Activated CD4-positive, CD25-positive, alpha-beta regulatory T cell (primary cell): ENCODE data around the gene SLC9A3.

ENCODE experiments used
- DNase-seq, 4 experiments: peaks; one replicate each; lab custom pipeline; 2025; lab: John Stamatoyannopoulos, UW

The SLC9A3 gene

DNA sequence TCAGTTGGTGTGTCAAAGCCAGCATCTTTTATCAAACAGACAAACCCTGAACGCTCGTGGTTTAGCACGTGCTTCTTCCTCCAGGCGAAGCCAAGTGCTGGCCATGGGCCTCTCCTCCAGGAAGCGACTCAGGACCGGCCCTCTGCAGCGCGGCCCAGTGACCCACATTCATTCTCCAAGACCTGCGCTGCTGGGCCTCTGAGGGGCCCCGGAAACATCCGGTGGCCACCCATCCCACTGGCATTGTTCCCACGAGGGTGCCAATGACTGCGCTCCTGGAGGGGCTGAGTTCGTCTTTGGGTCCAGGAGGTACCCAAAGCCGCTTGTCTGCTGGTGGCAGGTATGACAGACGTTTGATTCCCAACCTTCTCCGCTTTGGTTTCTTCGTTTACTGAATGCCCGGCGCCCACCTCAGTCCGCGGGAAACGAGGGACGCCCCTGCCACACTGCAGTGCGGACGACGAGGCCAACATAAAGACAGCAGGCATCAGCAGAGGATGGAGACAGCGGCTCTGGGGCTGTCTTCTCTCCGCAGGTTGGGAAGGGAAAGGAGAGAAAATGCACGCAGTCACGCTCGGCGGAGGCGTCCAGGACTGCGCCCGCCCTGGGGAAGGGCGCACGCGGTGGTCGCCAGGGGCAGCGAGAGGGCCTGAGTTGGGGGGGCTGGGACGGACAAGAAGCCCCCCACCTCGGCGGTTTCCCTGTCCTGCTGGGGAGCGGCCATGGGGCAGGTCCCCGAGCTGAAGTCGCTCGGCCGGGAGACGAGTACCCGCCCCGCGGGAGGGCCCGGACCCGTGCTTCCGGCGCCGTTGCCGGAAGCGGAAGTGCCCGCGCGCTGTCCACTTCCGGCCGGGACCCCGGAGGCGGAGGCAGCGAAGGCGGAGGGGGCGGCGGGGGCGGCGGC, 81.7 kb downstream of the SLC9A3 start, which contains the start of gene EXOC3:
TSS of gene EXOC3 (plus strand) at position 842 of the 904 bp plus-strand sequence. CDS start 3,030 bp downstream, outside the sequence.
- DNase-seq: peak; percentile 54 to 69 (median 65)

DNA sequence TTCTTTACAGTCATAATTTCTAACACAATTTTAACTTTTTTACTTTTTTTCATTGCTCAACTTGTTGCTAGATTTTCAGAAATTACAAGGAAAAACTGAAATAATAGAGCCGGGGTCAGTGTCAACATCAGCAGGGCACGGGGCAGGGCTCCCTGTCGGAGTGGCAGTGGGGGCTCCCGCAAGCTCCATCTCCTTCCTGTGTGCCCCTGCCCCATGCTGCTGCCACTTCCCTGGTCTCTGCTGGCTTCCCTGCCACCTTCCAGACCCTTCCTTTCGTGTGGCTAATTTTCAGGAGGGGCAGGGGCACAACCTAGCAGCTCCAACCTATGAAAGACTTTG, 82.3 kb downstream of the SLC9A3 start:
- no peak for DNase-seq

DNA sequence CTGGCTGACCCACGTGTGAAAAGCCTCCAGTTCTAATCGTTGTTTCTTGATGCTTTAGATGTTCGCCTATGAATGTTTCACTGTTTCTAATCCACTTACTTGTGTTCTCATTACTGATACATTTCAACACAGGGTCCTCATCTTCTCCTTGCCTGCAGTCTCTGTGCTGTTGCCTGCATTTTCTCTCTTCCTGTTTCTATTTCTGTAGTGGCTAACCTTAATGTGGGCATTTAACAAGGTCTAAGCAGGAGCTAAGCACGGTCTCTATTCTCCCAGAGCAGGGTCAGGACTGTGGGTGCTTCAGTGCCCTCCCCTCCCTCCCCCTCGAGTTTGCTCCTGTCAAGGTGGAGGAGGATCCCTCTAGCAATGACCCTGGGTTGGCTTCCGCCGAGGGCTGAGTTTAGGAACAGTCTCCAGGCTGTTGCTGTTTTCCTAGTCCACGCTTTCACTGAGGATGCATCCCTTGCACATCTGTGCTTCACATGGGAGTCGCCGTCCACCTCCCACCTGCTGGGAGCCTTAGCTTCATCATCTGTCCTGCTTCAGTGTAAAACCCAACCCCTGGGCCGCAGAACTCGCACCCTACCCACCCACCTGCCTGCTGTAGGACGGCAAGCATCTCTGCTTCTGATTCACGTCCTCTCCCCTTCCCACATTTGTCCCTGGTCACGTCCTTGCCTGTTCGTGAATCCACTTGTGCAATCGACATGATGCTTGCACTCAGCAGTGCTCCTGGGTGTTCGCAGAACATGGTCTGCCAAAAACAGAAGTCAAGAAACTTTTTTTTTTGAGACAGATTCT, 83.6 kb downstream of the SLC9A3 start:
- DNase-seq: no peak

DNA sequence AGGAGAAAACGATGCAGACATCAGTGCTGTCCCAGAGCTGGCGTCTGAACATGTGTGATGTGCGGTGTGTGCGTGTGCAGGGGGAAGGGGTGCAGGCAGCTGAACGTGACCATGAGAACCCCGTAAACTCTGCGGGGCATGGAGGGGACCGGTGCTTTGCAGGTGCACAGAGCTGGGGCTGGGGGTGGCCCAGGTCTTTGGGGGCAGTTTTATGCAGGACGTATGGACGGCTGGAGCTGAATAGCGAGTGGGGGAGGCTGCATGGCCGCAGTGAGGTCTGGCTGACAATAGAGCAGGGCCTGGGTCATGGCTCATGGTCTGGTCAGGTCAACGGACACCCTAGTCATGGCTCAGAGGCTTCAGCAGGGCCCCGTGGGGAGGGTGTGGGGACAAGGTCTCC, 84.6 kb downstream of the SLC9A3 start:
- DNase-seq: no peak

DNA sequence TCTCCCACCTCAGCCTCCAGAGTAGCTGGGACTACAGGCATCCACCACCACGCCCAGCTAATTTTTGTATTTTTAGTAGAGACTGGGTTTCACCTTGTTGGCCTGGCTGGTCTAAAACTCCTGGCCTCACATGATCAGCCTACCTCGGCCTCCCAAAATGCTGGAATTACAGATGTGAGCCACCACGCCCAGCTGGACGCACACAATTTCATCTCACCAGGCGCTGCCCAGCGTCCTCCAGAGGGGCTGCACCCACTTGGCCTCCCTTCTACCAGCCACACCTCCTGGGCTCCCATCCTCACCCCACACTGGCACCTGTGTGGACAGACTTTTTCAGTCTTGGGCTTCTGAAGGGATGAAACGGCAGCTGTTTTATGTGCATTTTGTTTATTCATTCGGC, 85.1 kb downstream of the SLC9A3 start:
- DNase-seq: no peak

DNA sequence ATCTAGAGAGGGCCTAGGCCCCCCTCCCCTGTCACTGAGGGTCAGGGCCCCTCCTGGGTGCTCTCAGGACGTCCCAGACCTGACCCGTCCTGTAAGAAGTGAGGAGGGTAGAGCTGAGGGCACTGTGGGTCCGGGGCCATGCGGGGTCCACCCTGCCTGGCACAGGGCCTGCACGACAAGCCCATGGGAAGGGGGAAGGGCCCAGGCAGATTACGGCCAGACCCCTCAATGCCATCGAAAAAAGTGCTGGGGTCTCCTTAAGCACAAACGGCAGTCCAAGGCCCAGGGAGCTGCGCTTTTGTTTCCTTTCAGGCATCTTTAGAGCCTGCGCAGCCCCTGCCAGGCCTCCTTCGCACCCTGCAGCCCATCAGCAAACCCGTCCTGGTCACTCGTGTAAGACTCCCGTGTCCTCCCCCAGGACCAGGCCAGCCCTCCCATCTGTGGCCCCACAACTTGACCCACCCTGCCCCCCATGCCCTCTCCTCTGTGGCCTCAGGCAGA, 85.7 kb downstream of the SLC9A3 start:
- DNase-seq: no peak

DNA sequence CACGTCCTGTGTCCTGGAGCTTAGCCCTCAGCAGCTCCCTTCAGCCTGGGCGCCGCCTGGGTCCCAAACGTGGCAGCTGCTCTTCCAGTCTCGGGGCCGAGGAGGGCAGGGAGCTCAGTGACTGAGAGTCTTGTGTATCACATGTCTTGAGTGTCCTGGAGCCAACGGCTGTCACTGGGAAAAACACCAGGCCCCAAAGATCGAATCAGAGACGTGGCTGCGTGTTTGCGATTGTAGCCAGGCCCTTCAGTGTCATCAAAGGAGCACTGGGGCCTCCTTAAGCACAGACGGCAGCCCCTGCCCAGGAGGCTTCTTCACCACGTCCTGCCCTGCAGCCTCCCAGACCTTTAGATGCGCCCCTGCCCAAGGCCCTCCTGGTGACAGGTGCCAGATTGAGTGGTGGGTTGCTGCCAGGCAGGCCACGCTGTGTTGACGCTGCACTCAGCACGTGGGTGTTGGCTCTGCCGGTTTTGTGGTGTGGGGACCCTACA, 86.9 kb downstream of the SLC9A3 start:
- DNase-seq: no peak

DNA sequence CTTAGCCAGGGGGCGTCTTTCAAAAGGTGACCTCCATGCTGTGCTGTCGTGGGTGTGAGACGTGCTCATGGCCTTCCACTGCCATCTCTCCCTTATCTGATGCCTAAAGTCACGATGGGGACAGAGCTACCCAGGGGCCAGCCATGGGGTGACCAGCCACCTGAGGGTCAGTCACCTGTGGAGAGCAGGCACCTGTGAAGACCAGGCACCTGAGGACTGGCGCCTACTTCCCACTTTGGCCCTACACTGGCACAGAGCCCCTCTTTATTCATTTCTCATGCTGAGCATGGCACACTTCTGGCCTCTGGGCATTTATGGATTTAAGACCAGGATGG, 87.6 kb downstream of the SLC9A3 start:
- no peak for DNase-seq

DNA sequence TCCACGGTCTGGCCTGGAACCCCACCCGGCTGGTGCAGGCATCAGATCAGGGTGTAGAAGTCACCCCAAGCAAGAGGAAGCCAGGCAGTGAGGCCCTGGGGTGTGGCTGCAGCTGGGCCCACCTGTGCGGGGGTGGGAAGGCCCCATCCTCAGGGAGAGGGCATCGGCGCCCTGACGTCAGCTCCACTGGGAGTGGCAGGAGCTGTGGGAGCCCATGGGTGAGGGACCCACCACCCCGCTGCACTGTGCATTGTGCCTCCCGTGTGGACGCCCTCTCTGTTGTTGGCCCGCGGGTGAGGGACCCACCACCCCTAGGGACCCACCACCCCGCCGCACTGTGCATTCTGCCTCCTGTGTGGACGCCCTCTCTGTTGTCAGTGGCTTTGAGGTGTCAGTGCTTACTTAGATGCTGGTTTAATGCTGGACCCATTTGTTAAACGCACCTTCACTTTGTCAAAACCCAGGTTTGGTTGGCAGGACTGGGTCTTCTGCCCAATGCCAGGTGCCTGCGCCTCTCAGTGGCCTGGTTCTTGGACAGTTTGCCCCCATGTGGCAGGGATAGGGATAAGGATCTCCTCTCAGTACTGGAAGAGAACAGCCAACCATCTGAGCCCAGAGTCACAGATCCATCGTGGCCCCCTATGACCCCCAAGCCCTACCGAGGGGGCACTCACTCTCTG, 88.1 kb downstream of the SLC9A3 start:
- no peak for DNase-seq

DNA sequence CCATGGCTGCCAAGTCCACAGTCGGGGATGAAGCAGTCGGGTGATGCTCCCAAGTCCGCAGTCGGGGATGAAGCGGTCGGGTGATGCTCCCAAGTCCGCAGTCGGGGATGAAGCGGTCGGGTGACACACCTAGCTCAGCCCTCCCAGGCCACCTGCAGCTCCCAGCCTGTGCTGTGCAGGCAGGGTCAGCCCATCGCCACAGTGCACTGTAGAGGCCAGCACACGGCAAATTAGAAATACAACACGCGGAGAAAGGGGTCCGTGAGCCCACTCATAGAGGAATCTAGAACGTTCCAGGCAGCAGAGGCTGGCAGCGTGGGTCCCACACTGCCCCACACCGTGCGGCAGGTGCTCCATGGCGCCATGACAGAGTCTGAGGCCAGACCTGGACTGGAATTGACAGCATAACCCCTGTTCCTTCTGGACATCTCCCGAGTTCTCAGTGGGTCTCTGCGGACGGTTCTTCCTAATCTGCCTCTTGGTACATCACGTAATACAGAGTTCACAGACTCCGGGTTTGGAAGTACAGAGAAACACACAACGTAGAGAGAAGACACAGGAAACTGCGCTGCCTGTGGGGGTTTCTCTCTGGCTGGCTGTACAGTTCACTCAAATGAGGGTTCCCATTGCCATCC, 89.0 kb downstream of the SLC9A3 start:
- DNase-seq: no peak

DNA sequence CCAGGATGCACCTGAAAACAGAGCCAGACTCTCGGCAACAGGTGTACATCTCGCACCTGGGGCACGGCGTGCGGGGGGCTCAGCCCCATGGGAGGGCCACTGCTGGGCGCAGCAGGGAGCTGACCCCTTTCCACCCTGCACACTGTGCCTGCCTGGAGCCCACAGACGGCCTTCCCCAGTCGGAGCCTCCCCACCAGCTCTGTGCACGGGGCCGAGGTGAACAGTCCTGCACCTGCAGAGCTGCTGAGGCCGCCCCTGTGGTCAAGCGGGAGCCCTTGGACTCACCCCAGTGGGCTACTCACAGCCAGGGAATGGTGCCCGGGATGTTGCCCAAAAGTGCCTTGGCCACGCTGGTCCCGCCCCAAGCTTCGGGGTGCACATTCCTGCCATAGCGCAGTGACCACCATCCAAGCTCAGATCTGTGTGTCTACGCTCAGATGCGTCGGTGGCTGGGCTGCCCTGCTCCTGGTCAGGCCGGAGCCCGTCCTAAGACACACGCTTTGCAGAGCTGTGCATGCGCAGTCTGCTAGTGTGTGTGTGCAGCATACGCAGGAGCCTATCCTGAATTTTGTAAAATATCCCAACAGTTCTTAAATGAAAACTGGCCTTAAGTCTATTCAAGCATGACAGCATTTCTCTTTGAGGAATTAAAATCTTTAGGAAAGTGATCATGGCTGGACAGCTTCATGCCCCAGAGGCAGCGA, 89.7 kb downstream of the SLC9A3 start:
- no peak for DNase-seq

DNA sequence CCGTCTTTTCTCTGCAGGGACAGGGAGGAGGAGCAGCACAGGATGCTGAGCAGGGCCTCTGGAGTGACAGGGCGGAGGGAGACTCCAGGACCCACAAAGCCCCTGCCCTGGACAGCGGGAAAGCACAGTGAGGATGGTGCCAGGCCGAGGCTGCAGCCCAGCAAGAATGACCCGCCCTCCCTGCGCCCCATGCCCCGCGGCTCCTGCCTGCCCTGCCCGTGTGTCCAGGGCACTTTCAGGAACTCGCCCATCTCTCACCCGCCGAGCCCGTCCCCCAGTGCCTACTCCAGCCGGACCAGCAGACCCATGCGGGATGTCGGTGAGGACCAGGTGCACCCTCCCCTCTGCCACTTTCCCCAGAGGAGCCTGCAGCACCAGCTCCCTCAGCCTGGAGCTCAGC, 90.4 kb downstream of the SLC9A3 start:
- DNase-seq: no peak

DNA sequence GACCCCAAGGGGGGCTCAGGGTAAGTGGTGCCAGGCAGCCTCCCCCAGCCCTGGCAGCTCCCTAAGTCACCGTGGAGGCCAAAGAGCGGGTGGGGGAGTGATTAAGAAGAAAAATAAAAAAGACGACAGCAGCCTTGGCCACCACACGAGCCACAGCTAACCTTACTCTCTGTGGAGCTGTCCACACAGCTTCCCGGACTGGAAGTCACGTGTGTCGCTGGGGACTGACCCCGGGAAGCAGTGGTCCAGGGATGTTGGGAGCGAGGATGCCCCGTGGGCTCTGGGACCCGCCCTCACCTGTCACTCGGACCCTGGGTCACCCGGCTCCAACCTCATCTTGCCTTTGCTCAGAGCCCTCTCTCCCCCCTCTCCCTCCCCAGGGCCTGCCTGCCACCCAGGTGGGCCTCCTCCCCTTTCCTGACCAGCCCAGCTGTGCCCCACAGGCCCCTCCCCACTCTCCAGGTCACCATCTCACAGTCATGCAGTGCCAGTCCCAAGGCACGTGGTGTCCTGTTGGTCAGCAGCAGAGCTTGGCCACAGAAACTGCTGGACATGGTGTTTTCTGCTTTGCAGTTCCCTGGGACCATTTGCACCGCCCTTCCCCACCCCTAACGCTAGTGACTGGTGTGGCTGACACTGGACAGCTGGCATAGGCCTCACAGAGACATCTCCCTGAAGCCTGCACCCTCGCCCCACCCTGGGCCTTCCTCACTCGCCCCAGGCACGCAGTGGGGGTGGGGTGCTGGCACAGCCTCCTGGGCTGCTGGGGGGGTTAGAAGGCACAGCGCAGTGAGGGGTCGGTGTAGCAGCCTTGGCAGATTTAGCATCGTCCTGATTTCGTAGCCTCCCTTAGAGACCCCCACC, 91.1 kb downstream of the SLC9A3 start:
- DNase-seq: no peak

DNA sequence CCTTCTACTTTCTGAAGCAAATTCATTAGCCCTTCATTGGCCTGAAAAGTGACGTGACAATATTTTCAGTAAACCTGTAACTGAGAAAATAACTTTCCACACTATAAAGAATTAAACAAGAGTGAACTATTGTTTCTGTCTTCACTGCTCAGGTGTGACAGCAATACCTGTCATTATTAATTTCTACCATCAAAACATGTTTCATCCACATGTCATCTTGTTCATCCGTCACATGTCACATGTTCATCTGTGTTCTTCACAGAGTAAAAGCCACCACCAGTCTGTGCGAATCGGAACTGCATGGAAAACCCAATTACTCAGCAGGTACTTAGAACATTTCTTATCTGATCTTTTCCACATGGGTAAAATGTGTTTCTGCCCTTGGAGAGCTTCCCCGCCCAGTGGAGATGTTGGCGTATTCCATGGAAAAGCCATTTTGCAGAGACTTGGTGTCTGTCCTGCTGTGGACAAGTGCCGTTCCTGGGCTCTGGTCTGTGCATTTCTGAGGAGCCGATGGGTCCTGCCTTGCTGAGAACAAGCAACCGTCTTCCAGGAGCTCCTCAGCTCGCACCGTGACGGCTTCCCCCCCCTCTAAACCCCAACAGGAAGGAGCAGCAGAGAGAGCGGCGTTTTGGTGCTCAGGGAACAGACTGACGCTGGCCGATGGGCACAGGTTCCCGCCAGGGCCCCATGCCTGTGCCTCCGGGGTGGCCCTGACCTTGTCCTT, 91.9 kb downstream of the SLC9A3 start:
- no peak for DNase-seq

DNA sequence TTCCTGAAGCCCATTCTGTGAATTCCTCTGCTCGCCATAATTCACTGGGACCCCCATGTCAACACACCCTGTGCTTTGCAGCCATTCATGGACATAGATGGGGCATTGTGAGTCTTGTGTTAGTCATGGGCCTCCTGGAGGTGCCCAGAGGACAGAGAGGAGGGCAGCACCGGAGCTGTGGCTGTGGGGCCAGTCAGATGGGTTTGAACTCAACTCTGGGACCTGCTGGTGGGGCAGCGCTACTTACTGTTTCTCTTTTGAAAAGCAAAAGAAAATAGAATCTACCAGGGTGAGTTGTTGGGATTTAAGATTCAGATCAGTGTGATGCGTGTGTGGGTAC, 92.6 kb downstream of the SLC9A3 start:
- no peak for DNase-seq

DNA sequence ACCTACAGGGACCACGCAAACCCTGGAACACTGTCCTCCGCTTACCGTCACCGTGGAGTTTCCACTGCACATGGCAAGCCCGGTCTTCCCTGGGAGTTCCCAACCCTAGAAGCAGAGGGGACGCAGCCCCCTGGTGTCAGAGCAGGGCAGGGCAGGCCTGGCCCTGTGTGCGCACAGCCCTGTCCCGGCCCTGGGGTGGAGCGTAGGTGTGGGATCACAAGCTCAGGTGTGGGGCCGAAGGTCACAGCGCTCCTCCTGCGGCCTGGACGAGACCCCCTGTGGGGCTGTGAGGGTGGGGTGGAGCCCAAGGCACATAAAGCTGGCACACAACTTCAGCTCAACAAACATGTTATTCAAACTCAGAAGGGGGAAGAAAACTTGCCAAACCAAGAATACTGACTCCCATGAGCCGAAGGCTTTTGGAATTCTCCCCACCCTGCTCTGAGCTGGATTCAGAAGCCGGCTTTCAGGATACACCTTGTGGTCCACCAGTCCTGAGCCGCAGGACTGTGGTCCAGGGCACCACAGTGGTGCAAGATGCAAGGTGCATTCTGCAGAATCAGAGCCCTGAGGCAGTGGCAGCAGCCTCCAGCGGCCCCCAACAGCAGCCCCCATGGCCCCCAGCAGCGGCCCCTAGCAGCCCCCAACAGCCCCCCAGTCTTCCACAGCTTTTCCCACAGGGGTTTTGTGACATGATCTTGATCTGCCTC, 93.1 kb downstream of the SLC9A3 start:
- DNase-seq: peak in 2 of 4 experiments; percentile 15

DNA sequence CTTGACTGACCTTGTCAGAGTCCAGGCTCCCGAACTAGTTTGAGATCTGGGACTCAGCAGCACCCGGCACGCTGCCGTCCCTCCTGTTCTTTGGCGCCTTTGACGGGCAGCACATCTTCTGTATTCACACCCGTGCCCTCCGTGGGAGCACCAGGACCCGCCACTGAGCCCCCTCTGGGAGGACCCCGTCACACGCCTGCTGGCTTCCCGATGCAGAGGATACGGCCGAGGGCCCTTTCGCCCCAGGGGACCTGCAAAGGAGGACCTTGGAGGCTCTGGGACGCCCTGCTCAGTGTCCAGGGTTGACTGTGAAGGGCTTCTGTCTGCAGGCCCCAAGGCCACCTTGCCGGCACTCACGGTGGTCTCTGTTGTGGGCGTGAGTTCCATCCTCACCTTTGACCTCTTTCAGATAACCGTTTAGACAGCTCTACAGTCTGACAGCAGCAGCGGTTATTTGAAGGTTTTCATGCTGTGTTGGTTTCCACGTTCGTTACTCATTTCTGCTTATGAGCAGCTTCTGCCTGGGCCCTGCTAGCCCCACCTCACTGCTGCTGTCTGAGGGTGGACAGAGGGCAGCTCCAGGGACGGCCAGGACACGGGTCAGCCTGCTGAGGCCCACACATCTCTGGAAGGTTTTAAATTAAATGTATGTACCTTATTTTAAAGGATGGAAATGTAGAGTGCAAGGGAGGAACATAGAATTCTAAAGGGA, 93.9 kb downstream of the SLC9A3 start:
- DNase-seq: no peak

DNA sequence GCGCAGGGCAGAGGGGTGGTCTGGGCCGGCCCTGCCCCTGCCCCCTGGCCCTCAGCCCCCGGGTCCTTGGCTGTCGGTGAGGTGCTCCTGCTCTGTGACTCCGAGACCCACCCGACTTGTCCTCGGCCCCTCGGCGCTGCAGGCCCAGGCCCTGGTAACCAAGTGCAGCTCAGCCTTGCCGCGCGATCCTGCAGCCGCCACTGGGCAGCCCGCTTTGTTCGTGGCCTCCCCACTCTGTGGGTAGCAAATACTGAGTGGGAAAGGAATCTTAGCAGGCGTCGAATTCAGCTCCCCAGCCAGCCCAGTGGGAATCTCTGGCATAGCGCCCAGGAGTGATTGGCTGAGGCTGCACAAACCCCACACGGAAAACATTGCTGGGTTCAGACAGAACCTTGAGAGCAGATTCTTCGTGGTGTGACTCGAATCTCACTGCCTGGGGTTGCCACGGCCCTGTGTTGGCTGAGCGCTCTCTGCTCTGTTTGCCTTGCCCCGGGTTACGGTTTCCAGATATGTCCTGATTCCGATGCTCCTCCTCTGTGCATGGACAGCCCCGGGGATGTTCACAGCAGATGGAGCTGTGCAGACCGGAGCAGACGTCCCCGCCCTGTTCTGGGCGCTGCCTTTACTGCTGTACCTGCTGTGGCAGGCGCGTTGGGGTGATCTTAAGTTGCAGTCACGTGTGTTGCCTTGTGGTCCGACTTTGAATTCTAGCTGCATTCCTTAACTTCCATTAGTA, 94.6 kb downstream of the SLC9A3 start:
- DNase-seq: no peak
